HG03521 (cell line): ENCODE results near the gene HIVEP1.

Experiments
- ATAC-seq: cut with Tn5 transposase; IDR thresholded peaks from one replicate; pipeline ENCODE4 v1.9.1; 2021; ENCODE audit warnings: mild to moderate bottlenecking, moderate library complexity; ENCODE audit not compliant: unreplicated experiment

HIVEP1 gene

DNA sequence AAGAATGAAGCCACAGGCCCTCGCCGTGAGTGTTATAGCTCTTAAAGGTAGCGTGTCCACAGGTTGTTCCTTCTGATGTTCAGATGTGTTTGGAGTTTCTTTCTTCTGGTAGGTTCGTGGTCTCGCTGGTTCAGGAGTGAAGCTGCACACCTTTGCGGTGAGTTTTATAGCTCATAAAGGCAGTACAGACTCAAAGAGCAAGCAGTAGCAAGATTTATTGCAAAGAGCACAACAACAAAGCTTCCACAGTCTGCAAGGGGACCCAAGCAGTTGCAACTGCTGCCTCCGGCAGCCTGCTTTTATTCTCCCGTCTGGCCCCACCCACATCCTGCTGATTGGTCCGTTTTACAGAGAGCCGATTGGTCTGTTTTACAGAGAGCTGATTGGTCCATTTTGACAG is 5.2 kb downstream of the HIVEP1 start:
- ATAC-seq = no peak

DNA sequence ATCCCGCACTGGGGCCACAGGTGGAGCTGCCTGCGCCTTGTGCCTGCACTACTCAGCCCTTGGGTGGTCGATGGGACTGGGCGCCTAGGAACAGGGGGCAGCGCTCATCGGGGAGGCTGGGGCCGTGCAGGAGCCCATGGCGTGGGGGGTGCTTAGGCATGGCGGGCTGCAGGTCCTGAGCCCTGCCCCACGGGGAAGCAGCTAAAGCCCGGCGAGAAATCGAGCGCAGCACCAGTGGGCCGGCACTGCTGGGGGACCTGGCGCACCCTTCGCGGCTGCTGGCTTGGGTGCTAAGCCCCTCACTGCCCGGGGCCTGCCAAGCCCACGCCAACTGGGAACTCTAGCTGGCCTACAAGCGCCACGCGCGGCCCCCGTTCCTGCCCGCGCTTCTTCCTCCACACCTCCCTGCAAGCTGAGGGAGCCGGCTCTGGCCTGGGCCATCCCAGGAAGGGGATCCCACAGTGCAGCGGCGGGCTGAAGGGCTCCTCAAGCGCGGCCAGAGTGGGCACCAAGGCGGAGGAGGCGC is 5.8 kb downstream of the HIVEP1 start:
- ATAC-seq = no peak

DNA sequence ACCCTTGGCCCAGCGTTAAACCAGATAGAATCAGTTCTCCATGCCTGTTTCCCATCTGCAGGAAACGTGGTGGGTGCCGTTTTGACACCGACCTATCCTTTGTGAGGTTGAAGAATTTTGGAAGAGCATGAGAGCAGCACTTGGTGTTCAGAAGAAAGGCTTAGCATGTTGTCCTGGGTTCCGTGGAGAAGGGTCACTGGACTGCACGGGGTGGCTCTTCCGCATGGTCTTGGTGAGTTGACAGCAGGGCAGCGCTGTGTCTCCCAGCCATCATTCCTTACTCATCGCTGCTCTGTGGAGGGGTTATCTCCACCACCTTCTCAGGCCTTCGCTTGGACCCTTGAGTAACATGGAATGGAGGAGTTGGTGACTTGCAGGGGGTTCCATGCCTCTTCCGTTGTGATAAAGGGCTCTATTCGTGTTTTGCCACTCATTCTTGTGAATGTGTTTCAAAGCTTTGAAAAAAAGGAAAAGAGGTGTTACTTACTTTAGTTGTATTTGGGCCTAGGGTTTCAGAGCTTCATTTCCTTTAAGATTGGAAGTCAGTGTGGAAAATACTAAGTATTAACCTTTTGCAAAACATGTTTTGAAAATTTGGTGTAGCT is 8.2 kb downstream of the HIVEP1 start:
- no peak for ATAC-seq

DNA sequence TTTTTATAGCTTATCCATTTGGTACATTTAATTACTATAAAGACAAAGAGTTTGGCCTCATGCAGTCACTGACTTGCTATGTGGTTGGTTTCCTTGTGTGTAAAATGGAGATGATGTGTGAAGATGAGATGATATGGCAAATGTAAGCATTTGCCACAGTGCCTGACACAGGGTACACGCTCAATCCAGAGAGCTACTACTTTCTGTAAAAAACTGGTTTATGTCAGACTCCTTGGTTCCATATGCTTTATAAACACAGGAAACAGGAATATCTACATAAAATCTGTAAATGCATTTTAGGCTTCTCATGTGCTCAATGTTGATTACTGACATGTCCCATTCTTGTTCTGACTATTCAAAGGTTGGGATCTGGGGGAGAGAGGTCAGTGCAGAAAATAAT is 10.4 kb downstream of the HIVEP1 start:
- no peak for ATAC-seq

GRCh38 chr6:12022953-12023388 is 10.9 kb downstream of the HIVEP1 start:
- ATAC-seq = no peak

DNA sequence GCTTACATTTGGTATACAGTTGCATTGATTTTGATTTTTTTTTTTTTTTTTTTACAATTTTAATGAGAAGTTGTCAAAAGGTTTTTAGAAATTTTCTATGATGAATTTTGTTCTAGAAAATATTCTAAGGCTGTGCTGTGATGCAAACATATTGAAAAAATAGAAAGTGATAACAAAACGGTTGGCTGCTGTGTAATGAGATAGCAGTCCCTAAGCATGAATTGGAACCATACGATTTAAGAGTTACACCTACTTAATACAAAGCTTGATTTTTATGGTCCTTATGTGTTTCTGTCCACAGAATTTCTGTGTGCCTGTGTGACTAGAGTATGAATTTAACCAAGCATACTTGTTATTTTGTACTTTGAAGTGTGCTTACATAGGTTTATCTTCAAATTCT is 12.1 kb downstream of the HIVEP1 start:
- no peak for ATAC-seq

DNA sequence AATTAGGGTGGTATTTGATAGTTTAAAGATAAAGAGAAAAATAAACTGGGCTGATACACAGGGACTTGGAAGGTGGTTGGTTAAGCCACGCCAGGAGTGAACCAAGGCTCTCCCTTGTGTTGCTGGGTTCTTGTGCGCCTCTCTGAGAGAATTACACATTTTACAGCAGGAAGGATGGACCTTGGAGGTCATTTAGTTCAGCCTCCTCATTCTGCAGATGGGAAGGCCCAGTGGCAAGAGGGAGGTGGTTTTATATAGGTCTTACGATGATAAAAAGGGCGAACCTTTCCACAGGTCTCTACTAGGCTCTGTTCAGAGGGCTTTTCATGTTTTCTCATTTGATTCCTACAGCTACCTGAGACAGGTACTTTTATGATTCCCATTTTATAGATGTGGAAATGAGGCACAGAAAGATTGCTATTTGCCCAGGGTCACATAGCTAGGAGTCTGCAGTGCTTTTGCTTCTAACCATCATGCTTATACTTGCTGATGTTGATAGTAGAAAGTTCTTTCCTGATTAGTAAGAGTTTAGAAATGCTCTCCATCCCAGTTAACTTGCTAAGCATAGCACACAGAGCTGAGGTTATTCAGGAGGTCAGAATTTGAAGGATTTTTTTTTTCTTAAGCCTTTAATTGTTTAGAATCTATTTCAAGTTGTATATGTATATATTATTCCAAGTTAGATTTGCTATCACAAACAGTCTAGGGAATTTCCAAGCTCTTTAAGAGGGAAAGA is 12.8 kb downstream of the HIVEP1 start:
- no peak for ATAC-seq

DNA sequence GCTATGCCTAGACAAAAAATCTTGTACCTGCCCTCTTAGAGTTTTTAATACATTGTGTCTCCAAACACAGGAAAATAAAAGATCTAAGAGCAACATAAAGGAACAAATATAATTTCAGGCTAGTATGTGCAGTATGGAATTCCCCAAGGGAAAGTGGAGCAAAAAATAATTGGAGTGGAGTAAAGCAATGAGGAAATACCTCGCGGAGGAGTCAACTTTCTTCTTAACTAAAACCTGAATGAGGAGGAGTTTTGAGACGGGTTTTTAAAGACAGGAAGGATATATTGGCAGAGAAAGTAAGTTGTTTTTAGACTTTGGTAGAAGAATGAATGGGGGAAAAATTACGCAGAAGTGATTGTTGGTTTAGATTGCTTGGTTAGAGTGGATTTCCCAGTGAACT is 14.0 kb downstream of the HIVEP1 start:
- no peak for ATAC-seq

GRCh38 chr6:12026833-12027232 is 14.7 kb downstream of the HIVEP1 start:
- no peak for ATAC-seq

DNA sequence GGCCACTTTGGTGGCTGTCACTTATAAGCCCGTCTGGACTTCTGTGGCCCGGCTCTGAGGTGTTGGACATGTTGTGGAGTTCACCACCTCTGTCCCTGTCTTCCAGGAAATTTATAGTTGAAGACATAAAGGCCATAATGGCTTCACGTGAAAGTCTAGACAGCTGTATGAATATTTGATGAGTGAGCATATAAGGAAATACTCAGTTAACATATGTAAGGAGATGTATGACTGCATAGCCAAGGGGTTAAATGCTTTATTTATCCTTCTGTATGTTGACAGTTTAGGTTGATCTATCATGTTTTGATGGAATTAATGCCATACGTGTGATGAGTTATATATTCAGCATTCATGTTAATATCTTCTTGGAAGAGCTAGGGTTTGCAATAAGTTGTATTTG is 16.1 kb downstream of the HIVEP1 start:
- no peak for ATAC-seq

DNA sequence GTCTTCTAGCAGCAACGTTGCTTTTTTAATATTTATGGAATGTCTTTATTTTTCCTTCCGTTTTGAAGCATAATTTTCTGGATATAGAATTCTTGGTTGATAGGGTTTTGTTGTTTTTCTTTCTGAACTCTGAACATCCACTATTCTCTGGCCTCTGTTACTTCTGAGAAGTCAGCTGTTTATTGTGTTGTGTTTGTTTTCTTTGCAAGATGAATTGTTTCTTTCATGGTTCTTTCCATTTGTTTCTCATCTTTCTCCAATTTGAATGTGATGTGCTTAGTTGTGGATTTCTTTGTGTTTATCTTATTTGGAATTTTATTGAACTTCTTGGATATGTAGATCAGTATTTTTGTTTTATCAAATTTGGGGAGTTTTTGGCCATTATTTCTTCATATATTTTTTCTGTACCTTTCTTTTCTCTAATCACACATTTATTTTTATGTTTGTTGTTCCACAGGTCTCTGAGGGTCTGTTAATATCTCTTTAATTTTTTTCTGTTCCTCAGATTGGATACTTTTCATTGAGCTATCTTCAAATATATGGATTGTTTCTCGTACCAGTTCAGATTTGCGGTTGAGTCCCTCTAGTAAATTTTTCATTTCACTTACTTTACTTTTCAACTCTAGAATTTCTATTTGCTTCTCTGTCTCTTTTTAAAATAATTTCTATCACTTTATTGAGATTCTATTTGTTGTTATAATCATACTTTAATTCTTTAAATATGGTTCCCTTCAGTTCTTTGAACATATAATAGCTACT is 18.0 kb downstream of the HIVEP1 start:
- no peak for ATAC-seq

DNA sequence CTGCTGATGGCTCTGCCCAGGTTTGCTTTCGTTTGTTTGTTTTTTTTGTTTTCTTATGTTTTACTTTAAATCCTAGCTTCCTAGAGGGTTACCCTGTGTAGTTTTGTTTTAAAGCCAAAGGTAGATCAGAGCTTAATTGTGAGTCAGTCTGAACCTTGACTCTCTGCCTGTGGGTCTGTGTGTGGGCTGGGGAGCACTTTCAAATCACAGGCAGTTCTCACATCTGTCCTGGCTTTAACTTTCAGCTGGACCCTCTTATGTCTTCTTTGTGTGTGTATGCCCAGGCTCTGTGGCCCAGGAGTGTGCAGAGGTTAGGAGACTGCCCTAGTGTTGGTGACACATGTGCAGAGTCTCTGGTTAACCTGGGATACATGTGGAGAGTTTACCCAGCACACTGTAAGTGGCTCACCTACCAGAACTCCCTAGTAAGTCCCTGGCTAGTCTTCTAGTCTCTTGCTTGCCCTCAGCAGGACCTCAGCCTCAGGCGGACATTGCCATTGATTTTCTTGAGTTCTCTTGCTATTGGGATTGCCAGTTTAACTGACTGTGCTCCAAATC is 19.0 kb downstream of the HIVEP1 start:
- ATAC-seq = no peak

GRCh38 chr6:12032783-12033573 is 20.9 kb downstream of the HIVEP1 start:
- ATAC-seq = no peak

- ATAC-seq = no peak
These were observed 21.7 kb downstream of the HIVEP1 start for GRCh38 chr6:12033770-12034169.

- ATAC-seq = no peak
These were observed 22.2 kb downstream of the HIVEP1 start for GRCh38 chr6:12034349-12034748.

GRCh38 chr6:12034837-12035236 is 22.7 kb downstream of the HIVEP1 start:
- no peak for ATAC-seq

GRCh38 chr6:12036766-12037165 is 24.7 kb downstream of the HIVEP1 start:
- ATAC-seq = no peak

GRCh38 chr6:12037798-12038197 is 25.7 kb downstream of the HIVEP1 start:
- ATAC-seq = no peak

- no peak for ATAC-seq
These were observed 27.7 kb downstream of the HIVEP1 start for GRCh38 chr6:12039540-12040459.

GRCh38 chr6:12047304-12047703 is 35.2 kb downstream of the HIVEP1 start:
- no peak for ATAC-seq
